Epithelial cell of esophagus (primary cell): ENCODE results near the gene IFTAP.
A peak's percentile ranks its signal among the peaks of the same experiment; 100 is the strongest.

ENCODE experiments used
- DNase-seq: peaks from one replicate; pipeline ENCODE4 v3.0.0; 2010; ENCODE audit warnings: low read depth
- H3K4me3 ChIP-seq: 2 replicates; pipeline ENCODE4 v1.5.1; 2011; ENCODE audit warnings: mild to moderate bottlenecking, low read length, control low read depth
- TF ChIP-seq, protein P1 (sequence below): IDR thresholded peaks from 2 replicates; pipeline ENCODE4 v1.5.1; 2011; ENCODE audit warnings: low read depth, mild to moderate bottlenecking, low read length, control low read depth, inconsistent platforms; ENCODE audit not compliant: insufficient read depth; ENCODE audit errors: missing control alignments

IFTAP gene

DNA sequence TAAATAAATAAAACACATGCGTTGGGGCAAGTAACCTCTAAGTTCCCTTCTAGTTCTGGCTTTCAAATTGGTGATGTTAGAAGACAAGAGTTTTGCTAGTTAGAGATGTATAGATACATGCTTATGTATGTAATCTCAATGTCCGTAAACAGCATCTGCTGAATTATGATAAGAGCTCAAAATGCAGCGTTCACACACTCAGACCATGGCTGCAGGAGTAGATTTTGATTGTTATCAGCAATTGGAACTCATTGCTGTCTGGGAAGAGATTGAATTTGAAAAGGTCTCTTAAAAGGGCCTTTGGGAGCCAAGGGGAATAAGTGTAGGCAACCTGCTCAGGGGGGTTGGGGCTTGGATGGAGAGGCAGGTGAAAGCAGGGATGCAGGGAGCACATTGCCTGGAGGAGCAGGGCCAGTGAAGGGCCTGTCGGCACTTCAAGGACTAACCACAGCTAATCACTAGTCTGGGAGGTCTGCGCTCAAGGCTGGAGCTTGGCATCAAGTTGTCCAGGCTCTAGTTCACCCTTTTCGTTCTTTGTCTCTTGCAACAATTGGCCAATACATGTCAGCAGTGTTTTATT is 29.2 kb upstream of the IFTAP start:
- no peak overlapping the region for H3K4me3 ChIP-seq
- TF ChIP-seq, protein P1, sequence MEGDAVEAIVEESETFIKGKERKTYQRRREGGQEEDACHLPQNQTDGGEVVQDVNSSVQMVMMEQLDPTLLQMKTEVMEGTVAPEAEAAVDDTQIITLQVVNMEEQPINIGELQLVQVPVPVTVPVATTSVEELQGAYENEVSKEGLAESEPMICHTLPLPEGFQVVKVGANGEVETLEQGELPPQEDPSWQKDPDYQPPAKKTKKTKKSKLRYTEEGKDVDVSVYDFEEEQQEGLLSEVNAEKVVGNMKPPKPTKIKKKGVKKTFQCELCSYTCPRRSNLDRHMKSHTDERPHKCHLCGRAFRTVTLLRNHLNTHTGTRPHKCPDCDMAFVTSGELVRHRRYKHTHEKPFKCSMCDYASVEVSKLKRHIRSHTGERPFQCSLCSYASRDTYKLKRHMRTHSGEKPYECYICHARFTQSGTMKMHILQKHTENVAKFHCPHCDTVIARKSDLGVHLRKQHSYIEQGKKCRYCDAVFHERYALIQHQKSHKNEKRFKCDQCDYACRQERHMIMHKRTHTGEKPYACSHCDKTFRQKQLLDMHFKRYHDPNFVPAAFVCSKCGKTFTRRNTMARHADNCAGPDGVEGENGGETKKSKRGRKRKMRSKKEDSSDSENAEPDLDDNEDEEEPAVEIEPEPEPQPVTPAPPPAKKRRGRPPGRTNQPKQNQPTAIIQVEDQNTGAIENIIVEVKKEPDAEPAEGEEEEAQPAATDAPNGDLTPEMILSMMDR, result no peak
- no peak for DNase-seq

DNA sequence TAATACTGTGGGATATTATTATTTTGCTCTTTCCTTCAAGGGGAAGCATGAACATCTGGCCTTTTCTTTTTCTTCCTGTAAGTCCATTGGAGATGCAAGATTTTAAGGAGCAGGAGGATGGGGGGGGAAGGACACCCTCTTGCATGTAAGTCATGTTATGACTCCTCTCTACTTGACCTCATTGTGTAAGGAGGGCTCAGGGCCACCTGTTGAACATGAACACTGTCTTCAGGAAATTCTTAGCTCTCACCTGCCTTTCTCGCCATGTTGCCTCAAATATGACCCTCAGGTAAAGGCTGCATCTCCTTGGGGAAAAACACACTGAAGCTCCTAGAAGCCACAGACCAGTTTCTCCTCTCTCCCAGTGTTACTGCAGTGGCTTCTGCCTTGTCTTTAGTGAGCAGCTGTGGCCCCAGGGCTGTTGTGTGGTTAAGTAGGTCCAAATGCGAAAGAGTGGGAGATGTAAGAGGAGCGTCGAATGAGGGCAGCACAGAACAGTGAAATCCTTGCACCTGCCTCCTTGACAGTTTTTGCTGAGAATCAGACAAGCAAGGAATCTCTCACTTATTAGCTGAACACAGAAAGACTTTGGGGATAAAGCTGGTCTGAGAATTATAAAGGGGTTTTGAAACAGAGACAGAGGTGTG is 27.8 kb upstream of the IFTAP start:
- TF ChIP-seq, protein P1, result no peak
- no peak overlapping the region for H3K4me3 ChIP-seq
- no peak for DNase-seq

DNA sequence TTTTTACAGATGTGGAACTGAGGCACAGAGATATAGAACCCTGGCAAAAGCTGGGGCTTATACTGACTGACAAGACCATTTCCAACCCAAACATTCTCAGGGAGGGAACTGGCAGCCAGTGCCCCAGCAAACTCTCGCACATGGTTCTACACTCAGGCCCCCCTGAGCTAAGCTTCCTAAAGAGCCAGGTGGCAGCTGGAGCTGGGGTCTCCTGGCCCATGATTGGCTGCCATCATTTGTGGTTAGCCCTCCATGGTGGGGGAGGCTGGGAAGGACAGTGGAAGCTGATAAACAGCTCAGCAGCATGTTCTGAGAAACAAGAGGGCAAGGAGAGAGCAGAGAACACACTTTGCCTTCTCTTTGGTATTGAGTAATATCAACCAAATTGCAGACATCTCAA is 26.6 kb upstream of the IFTAP start, which contains the start of gene RAG1:
TSS of gene RAG1 (plus strand) at position 314 of the 400 bp plus-strand sequence. CDS start 5,298 bp downstream, outside the sequence.
- no peak for DNase-seq
- no peak within 1 kb of the TSS for H3K4me3 ChIP-seq
- TF ChIP-seq, protein P1, result no peak

DNA sequence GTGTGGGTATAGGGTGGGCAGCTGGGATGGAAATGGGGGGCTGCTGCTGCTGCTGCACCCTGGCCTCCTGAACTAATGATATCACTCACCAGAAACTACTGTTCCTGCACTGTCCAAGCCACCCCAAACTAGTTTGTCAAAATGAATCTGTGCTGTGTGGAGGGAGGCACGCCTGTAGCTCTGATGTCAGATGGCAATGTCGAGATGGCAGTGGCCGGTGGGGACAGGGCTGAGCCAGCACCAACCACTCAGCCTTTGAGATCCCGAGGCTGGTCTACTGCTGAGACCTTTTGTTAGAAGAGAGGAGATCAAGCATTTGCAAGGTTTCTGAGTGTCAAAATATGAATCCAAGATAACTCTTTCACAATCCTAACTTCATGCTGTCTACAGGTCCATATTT is 25.2 kb upstream of the IFTAP start:
- H3K4me3 ChIP-seq, result no peak overlapping the region
- TF ChIP-seq, protein P1, result no peak
- DNase-seq, result no peak

DNA sequence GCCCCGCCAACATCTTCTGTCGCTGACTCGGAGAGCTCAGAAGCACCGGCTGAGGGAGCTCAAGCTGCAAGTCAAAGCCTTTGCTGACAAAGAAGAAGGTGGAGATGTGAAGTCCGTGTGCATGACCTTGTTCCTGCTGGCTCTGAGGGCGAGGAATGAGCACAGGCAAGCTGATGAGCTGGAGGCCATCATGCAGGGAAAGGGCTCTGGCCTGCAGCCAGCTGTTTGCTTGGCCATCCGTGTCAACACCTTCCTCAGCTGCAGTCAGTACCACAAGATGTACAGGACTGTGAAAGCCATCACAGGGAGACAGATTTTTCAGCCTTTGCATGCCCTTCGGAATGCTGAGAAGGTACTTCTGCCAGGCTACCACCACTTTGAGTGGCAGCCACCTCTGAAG is 19.8 kb upstream of the IFTAP start:
- H3K4me3 ChIP-seq, result no peak overlapping the region
- TF ChIP-seq, protein P1, result no peak
- no peak for DNase-seq

DNA sequence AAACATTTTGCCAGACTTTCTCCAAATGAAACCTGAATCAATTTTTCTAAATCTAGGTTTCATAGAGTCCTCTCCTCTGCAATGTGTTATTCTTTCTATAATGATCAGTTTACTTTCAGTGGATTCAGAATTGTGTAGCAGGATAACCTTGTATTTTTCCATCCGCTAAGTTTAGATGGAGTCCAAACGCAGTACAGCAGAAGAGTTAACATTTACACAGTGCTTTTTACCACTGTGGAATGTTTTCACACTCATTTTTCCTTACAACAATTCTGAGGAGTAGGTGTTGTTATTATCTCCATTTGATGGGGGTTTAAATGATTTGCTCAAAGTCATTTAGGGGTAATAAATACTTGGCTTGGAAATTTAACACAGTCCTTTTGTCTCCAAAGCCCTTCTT is 16.9 kb upstream of the IFTAP start:
- TF ChIP-seq, protein P1, result no peak
- H3K4me3 ChIP-seq, result no peak overlapping the region
- DNase-seq, result no peak

DNA sequence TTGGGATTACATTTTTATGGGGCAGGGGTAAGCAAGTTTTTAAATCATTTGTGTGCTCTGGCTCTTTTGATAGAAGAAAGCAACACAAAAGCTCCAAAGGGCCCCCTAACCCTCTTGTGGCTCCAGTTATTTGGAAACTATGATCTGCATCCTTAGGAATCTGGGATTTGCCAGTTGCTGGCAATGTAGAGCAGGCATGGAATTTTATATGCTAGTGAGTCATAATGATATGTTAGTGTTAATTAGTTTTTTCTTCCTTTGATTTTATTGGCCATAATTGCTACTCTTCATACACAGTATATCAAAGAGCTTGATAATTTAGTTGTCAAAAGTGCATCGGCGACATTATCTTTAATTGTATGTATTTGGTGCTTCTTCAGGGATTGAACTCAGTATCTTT is 16.4 kb upstream of the IFTAP start:
- DNase-seq, result peak; percentile 8
- TF ChIP-seq, protein P1, result no peak
- no peak overlapping the region for H3K4me3 ChIP-seq
